ENCODE measurements around the gene INSIG1.

The INSIG1 gene

DNA sequence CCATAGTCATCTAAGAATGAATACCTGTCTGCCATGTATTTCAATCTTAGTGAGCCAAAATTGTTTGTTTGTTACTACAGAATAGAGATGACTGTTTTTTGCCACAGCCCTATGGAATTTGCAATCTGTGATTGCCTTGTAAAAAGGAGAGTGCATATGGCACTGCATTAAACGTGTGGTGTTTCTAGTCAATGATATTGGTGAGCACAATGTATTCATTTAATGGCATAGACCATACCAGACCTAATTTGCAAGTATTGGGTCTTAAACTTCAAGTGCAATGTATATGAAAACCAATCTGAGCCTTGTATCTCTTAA, 11.3 kb downstream of the INSIG1 start:
- Histone ChIP-seq H3K4me2 (no peak overlapping the region), H3K27me3 (no peaks in the 10 kb centered on the region), H3K9me3 (replicated peaks in 1 of 11) (peaks cover 0 to 11% (median 4%) of the 10 kb centered on the region in 11 experiments; a peak in 14 of 22 replicates), H3K9ac (no peak overlapping the region), H4K20me1 (peaks cover 0 to 52% (median 34%) of the 10 kb centered on the region in 11 experiments; a peak in 16 of 22 replicates), H3K27ac (no peak overlapping the region), H3K36me3 (peaks cover 64 to 84% (median 70%) of the 10 kb centered on the region in 11 experiments), H3K4me3 (no peak overlapping the region), H3K4me1 (peaks cover 12 to 28% (median 22%) of the 10 kb centered on the region in 10 experiments)
- TF ChIP-seq Cebpa-rat (IDR thresholded peaks at IDR 0.05) = no peak

DNA sequence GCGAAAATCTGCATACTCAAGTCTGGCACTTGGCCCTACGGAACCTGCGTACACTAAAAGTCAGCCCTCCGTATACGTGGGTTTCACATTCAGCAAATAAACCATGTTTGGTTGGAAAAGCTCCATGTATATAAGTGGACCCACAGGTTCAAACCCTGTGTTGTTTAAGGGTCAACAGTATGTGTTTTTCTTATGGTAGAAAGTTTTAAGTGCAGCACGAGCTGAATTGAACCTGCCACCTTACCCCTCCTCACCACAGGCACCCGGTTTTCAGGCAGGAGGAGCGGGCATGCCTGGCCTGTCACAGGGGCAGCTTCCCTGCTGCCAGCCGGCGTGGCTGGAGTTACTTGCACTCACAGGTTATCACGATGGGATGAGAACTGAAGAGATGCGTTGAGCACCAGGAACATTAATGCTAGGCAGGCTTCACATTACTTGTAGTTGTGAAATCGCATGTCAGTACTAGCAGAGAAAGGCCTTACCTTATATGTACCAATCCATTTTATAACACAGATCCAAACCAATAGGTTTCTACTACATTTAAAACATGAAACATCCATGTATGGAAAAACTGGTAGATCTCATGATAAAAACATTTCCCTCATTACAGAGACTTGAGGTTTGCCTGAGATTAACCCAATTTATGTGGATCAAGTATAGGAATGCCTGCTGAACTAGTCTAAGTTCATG, 12.9 kb downstream of the INSIG1 start:
- Histone ChIP-seq H3K4me1 (peaks cover 12 to 17% (median 14%) of the 10 kb centered on the region in 10 experiments), H4K20me1 (peaks cover 0 to 38% (median 24%) of the 10 kb centered on the region in 11 experiments; a peak in 16 of 22 replicates), H3K27me3 (no peaks in the 10 kb centered on the region), H3K4me3 (no peak overlapping the region), H3K36me3 (peaks cover 50 to 69% (median 54%) of the 10 kb centered on the region in 11 experiments), H3K4me2 (no peak overlapping the region), H3K9me3 (replicated peaks in 1 of 11) (peaks cover 0 to 16% (median 8%) of the 10 kb centered on the region in 11 experiments; a peak in 14 of 22 replicates), H3K27ac (no peak overlapping the region), H3K9ac (no peak overlapping the region)
- no peak for TF ChIP-seq Cebpa-rat (IDR thresholded peaks at IDR 0.05)

DNA sequence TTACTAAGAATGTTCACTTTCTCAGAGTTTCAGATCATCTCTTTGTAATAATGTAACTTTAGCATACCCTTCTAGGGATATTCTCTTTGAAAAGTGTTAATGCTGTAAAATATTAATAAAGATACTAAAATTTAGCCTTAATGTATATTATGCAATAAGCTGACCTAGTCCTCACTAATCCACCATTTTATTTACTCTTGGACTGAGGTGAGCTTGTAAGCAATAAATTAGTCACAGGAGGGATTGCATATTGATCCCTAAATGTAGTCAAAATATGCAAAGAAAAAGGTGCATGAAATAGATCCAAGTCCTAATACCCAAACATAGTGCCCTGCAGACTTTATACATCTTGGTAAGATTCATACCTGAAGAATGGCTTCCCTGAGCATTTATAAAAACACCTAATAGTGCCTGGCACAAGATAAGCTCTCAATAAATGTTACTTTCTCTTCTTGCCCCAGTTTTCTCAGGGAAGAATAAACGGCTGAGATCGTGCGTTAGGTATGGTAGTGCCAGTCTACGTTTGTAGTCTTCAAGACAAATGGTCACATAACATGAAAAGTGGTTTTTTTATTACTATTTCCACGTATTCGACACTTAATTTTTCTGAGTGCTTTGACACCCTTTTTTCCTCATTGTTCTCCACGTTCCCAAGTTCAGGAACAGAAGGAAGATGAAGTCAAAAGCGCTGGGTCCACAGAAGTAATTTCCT, 14.3 kb downstream of the INSIG1 start:
- peaks cover 37 to 55% (median 40%) of the 10 kb centered on the region in 11 experiments for H3K36me3 ChIP-seq
- H3K27ac ChIP-seq = no peak overlapping the region

DNA sequence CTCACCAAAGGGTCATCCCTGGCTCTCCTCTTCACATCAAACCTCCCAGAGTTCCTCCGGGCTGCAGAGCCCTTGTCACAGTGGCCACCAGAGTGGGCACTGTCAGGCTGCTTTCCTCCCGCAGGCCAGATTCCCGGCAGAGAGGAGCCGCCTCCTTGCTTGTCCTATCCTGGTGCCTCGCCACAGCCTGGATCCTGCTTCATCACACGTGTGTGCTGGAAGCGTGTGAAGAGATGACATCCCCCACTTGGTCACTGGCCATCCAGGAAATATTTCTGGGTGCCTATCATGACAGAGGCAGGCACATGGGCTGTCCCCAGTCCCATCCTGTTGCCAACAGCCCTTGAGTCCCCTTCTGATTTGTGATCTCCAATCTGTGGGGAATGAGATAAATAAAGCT, 15.0 kb downstream of the INSIG1 start:
- H3K9ac ChIP-seq = no peak overlapping the region
- peaks cover 0 to 18% (median 8%) of the 10 kb centered on the region in 11 experiments; a peak in 14 of 22 replicates for H3K9me3 ChIP-seq (replicated peaks in 1 of 11)
- peaks cover 0 to 16% (median 7%) of the 10 kb centered on the region in 10 experiments; a peak in 10 of 20 replicates for H3K4me1 ChIP-seq
- H4K20me1 ChIP-seq = peaks cover 0 to 17% (median 4%) of the 10 kb centered on the region in 11 experiments; a peak in 11 of 22 replicates
- no peak overlapping the region for H3K27ac ChIP-seq
- H3K4me3 ChIP-seq = no peak overlapping the region
- peaks cover 31 to 49% (median 34%) of the 10 kb centered on the region in 11 experiments for H3K36me3 ChIP-seq
- H3K4me2 ChIP-seq = no peak overlapping the region
- no peaks in the 10 kb centered on the region for H3K27me3 ChIP-seq
- TF ChIP-seq Cebpa-rat (IDR thresholded peaks at IDR 0.05) = no peak

More for the DNA sequence above, 14.3 kb downstream of the INSIG1 start:
- no peak for TF ChIP-seq Cebpa-rat (IDR thresholded peaks at IDR 0.05)
- Histone ChIP-seq H3K4me1 (peaks cover 0 to 16% (median 8%) of the 10 kb centered on the region in 10 experiments; a peak in 11 of 20 replicates), H3K4me3 (no peak overlapping the region), H4K20me1 (peaks cover 0 to 24% (median 10%) of the 10 kb centered on the region in 11 experiments; a peak in 14 of 22 replicates), H3K9ac (no peak overlapping the region), H3K9me3 (replicated peaks in 1 of 11) (peaks cover 0 to 16% (median 8%) of the 10 kb centered on the region in 11 experiments; a peak in 14 of 22 replicates), H3K4me2 (no peak overlapping the region), H3K27me3 (no peaks in the 10 kb centered on the region)

DNA sequence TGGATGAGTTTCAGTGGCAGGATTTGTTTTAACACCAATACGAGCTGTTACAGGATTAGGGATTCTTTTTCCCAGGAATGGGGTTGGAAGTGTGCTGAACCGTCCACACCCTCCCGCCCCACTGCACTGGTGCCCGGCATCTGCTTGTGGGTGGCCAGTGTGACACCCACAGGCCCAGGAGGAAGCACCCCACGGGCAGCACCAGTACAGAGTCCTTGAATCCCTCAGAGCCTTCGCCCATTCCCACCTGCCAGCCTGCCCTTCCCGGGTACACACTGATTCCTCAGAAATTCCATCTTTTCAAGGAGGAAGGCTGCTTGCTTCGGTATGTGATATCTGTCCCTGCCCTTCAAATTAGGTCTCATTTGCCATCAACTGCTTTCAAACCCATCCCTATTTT, 15.4 kb downstream of the INSIG1 start:
- Histone ChIP-seq H3K4me2 (no peak overlapping the region), H3K27me3 (no peaks in the 10 kb centered on the region), H4K20me1 (peaks cover 0 to 14% (median 0%) of the 10 kb centered on the region in 11 experiments; a peak in 4 of 22 replicates), H3K27ac (no peak overlapping the region), H3K9me3 (replicated peaks in 1 of 11) (peaks cover 0 to 20% (median 8%) of the 10 kb centered on the region in 11 experiments; a peak in 14 of 22 replicates), H3K4me3 (no peak overlapping the region), H3K36me3 (peaks cover 26 to 44% (median 29%) of the 10 kb centered on the region in 11 experiments), H3K9ac (no peak overlapping the region), H3K4me1 (peaks cover 0 to 16% (median 7%) of the 10 kb centered on the region in 10 experiments; a peak in 10 of 20 replicates)
- TF ChIP-seq Cebpa-rat (IDR thresholded peaks at IDR 0.05) = no peak

DNA sequence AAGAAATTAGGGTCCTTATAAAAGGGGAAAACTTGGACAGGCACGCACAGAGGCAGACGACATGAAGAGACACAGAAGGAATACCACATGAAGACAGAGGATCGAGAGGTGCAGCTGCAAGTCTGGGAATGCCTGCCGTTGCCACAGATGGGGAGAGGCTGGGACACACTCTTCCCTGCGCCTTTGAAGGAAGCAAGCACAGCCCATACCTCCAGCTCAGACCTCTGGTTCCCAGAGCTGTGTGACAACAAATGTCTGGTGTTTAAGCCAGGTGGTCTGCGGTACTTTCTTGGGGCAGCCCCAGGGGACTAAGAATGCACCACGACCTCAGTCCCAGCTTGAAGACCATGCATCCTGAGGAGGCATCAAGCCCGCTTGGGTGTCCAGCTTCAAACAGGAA, 18.3 kb downstream of the INSIG1 start:
- H3K9ac ChIP-seq = no peak overlapping the region
- no peak overlapping the region for H3K4me3 ChIP-seq
- H3K36me3 ChIP-seq = peaks cover 0 to 16% (median under 1%) of the 10 kb centered on the region in 11 experiments; a peak in 6 of 22 replicates
- no peaks in the 10 kb centered on the region for H3K27me3 ChIP-seq
- H3K4me2 ChIP-seq = peak overlapping the region in 7 of 11 experiments; percentile 10 to 47 (median 35); a peak in 10 of 22 replicates
- H3K9me3 ChIP-seq (replicated peaks in 1 of 11) = peaks cover 0 to 20% (median 8%) of the 10 kb centered on the region in 11 experiments; a peak in 14 of 22 replicates
- H3K4me1 ChIP-seq = peaks cover 0 to 16% (median 7%) of the 10 kb centered on the region in 10 experiments; a peak in 10 of 20 replicates
- no peak overlapping the region for H3K27ac ChIP-seq
- H4K20me1 ChIP-seq = no peaks in the 10 kb centered on the region
- TF ChIP-seq Cebpa-rat (IDR thresholded peaks at IDR 0.05) = no peak

DNA sequence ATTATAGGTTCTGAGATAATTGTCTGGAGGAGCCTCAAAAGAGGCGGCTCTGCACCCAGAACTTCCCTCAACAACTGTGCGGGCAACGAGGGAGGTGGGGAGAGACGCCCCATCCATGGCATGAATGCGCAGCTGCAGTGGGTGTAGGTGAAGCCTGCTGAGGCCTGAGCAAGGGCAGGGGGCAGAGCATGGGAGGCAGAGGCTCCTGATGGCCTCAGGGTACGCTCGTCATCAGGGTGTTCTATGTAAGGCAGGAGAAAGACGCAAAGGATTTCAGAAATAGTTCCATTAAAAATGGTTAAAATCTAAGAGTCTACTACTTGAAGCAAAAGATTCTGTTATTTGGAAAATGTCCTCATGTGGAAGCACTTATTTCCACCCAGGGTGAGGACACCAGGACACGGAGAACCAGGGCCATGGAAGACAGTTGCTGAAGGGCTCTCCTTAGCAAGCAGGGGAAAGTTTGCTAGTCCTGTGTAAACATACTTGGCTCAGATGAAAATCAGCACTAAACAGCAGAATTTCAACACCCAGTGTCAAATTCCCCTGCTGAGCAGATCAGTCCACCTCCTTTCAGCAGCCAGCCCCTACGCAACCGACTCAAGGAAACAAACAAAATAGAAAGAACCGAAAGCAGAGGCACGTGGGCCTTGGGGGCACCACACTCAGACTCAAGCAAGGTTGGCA, 18.9 kb downstream of the INSIG1 start:
- Histone ChIP-seq H4K20me1 (no peaks in the 10 kb centered on the region), H3K4me2 (peak overlapping the region in 7 of 11 experiments; percentile 10 to 47 (median 35); a peak in 10 of 22 replicates), H3K27me3 (no peaks in the 10 kb centered on the region), H3K36me3 (peaks cover 0 to 11% (median 0%) of the 10 kb centered on the region in 11 experiments; a peak in 2 of 22 replicates), H3K9me3 (replicated peaks in 1 of 11) (peaks cover 0 to 22% (median 11%) of the 10 kb centered on the region in 11 experiments; a peak in 14 of 22 replicates), H3K27ac (no peak overlapping the region), H3K4me1 (peaks cover 0 to 16% (median 7%) of the 10 kb centered on the region in 10 experiments; a peak in 10 of 20 replicates), H3K9ac (no peak overlapping the region), H3K4me3 (no peak overlapping the region)
- TF ChIP-seq Cebpa-rat (IDR thresholded peaks at IDR 0.05) = no peak

DNA sequence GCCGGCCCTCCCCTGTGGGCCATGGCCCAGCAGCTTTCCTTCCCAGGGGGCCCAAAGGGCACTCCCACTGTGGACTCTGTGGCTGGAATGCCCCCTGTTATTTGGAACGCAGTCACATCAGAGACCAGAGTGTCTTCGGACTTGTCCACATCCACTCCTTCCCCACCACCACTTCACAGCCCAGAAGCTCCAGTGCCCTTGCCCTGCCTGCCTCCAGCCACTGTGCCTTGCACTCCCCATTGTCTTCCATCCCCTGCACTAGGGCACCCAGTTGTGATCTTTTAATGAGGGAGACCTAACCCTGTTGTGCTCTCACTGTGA, 19.4 kb downstream of the INSIG1 start:
- no peak for TF ChIP-seq Cebpa-rat (IDR thresholded peaks at IDR 0.05)
- H4K20me1 ChIP-seq = no peaks in the 10 kb centered on the region
- H3K4me2 ChIP-seq = 0 out of 22 replicates have a peak overlapping the region, but pooled peaks of 1 of the 11 experiments have one; percentile 47
- peaks cover 0 to 11% (median 0%) of the 10 kb centered on the region in 11 experiments; a peak in 2 of 22 replicates for H3K36me3 ChIP-seq
- no peak overlapping the region for H3K4me3 ChIP-seq
- no peak overlapping the region for H3K9ac ChIP-seq
- H3K4me1 ChIP-seq = peaks cover 0 to 16% (median 7%) of the 10 kb centered on the region in 10 experiments; a peak in 10 of 20 replicates
- no peaks in the 10 kb centered on the region for H3K27me3 ChIP-seq
- H3K27ac ChIP-seq = no peak overlapping the region
- H3K9me3 ChIP-seq (replicated peaks in 1 of 11) = peaks cover 3 to 27% (median 15%) of the 10 kb centered on the region in 11 experiments; a peak in 17 of 22 replicates
